ENCODE results near the gene HRAS. TPM values are rescaled to one million over a fixed set of nuclear protein-coding genes. Genes with fewer than 3 reads are reported as not detected.

The HRAS gene
- total RNA-seq, 4 donors from 2014 or later, result 41.1 to 68.0 (median 53.8) TPM

DNA sequence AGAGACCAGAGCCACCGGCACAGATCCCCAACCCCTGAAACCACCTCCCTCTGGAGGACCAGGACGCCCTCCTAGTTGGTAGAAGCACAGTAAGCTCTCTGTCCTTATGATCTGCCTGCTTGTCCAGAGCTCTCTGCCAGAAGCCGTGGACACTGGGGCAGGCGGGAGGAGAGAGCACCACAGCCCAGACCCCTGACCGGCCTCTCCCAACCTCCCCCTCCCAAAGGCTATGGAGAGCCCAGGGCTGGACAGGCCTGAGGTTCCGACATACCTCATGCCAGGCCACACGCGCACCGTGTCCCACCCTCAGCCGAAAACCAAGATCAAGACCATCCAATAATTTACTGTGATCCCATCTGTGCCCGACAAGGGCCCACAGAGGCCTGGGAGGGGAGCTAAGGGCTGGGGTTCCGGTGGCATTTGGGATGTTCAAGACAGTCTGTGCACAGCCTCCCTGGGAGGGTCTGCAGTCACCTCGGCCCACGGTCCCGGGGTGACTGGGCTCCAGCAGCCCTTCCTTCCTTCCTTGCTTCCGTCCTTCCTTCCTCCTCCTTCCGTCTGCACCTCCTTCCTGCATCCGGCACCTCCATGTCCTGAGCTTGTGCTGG, 3.4 kb downstream of the HRAS start:
- peaks cover 0 to 39% of the 10 kb centered on the region in 2 donors for H3K36me3 ChIP-seq
- peaks cover 0 to 40% (median 23%) of the 10 kb centered on the region in 3 donors for H3K4me1 ChIP-seq
- WGBS, 2 donors (ENCODE audit: low coverage in 1 of 2), result 74 to 79% methylated on average over 6 to 7 of the region's 18 CpGs

DNA sequence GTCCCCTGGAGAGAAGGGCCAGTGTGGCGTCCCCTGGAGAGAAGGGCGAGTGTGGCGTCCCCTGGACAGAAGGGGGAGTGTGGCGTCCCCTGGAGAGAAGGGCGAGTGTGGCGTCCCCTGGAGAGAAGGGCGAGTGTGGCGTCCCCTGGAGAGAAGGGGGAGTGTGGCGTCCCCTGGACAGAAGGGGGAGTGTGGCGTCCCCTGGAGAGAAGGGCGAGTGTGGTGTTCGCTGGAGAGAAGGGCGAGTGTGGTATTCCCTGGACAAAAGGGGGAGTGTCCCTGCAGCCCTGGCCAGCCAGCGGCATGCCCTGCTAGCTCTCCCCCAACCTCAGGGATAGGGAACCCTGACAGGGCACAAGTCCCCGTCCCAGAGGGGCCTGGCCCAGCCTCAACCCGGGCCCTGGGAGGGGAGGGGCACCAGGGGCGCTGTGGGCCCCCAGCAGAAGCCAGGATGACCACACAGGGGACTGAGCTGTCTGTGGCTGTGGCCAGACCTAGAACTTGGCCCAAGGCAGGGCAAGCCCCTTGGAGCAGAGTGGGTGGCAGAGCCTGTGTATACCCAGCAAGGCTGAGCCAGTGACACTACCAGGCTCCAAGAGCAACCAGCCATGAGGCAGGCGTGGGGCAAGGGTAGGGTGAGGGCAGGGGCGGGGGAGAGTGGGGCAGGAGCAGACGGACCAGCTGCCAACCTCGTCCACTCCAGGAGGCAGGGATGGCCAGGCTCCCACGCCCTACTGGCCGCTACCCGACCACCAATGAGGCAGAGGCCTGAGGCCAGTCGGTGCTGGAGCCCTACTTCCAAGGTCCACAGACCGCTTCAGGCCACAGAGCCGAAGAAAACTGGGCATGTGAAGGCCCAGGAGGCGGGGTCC, 4.2 kb downstream of the HRAS start:
- ATAC-seq, result no peak
- no CpG with 5 or more reads among the region's 28 CpGs for WGBS, 2 donors (ENCODE audit: low coverage in 1 of 2)
- Histone ChIP-seq H3K4me1 (peaks cover 0 to 32% (median 16%) of the 10 kb centered on the region in 3 donors), H3K36me3 (peaks cover 0 to 39% of the 10 kb centered on the region in 2 donors), H3K9me3 (no peaks in the 10 kb centered on the region), H3K4me3 (no peak overlapping the region), H3K27me3 (no peaks in the 10 kb centered on the region), H3K27ac (no peak overlapping the region)
- no peak for TF ChIP-seq EP300 (IDR thresholded peaks at IDR 0.05)
- TF ChIP-seq POLR2AphosphoS5 (IDR thresholded peaks at IDR 0.05), result no peak
- no peak for TF ChIP-seq POLR2A (IDR thresholded peaks at IDR 0.05)
- no peak for TF ChIP-seq CTCF (IDR thresholded peaks at IDR 0.05)

More for the DNA sequence above, 3.4 kb downstream of the HRAS start:
- Histone ChIP-seq H3K9me3 (no peaks in the 10 kb centered on the region), H3K4me3 (no peak overlapping the region), H3K27ac (no peak overlapping the region), H3K27me3 (peaks cover 5% of the 10 kb centered on the region)
- TF ChIP-seq CTCF (IDR thresholded peaks at IDR 0.05) (no peak), EP300 (IDR thresholded peaks at IDR 0.05) (no peak), POLR2AphosphoS5 (IDR thresholded peaks at IDR 0.05) (no peak), POLR2A (IDR thresholded peaks at IDR 0.05) (no peak)
- no peak for ATAC-seq

GRCh38 chr11:529728-530411, 5.5 kb downstream of the HRAS start:
- Histone ChIP-seq H3K36me3 (peaks cover 0 to 39% of the 10 kb centered on the region in 2 donors), H3K4me3 (no peak overlapping the region), H3K9me3 (no peaks in the 10 kb centered on the region), H3K27me3 (no peaks in the 10 kb centered on the region), H3K27ac (no peak overlapping the region), H3K4me1 (peaks cover 0 to 27% (median 13%) of the 10 kb centered on the region in 3 donors)
- no peak for TF ChIP-seq EP300 (IDR thresholded peaks at IDR 0.05)
- WGBS, 2 donors (ENCODE audit: low coverage in 1 of 2), result 50% methylated on average over 2 of the region's 18 CpGs; no CpG with 5 or more reads in 1 of the 2 donors
- no peak for ATAC-seq

- no peak for TF ChIP-seq EP300 (IDR thresholded peaks at IDR 0.05)
- TF ChIP-seq CTCF (IDR thresholded peaks at IDR 0.05), result no peak
- TF ChIP-seq POLR2A (IDR thresholded peaks at IDR 0.05), result no peak
- no peak for TF ChIP-seq POLR2AphosphoS5 (IDR thresholded peaks at IDR 0.05)
- no peaks in the 10 kb centered on the region for H3K9me3 ChIP-seq
- no peaks in the 10 kb centered on the region for H3K27me3 ChIP-seq
- no peak overlapping the region for H3K27ac ChIP-seq
- peaks cover 0 to 19% (median 6%) of the 10 kb centered on the region in 3 donors for H3K4me1 ChIP-seq
- H3K4me3 ChIP-seq, result no peak overlapping the region
- 73% methylated on average over 3 of the region's 29 CpGs; no CpG with 5 or more reads in 1 of the 2 donors for WGBS, 2 donors (ENCODE audit: low coverage in 1 of 2)
- H3K36me3 ChIP-seq, result peaks cover 0 to 39% of the 10 kb centered on the region in 2 donors
- no peak for ATAC-seq
Observed at GRCh38 chr11:528815-529727, 6.3 kb downstream of the HRAS start.

All from gastroesophageal sphincter (tissue), 4 donors.